K562 (cell line): Measurements from ENCODE around the gene CEP89. TPM values are rescaled to one million over a fixed set of nuclear protein-coding genes. Genes with fewer than 3 reads are reported as not detected.

Experiments used
- ATAC-seq: fragments of 200-7000 bp; cut with Tn5 transposase; 3 replicates; pipeline ENCODE4 v1.9.1; 2020; ENCODE audit warnings: moderate library complexity
- BruUV-seq: library from RNA; stranded (reverse); fragments of 400-500 nt; replicated peaks from 2 replicates; lab custom pipeline; 2021; lab: Mats Ljungman, UMichigan
- CTCF ChIA-PET: fragments of 300-600 bp; formaldehyde crosslinking; extraction: SDS; loops from one replicate; lab custom pipeline; 2021; ENCODE audit warnings: low intra/inter-chr PET ratio; lab: Yijun Ruan, JAX
- POLR2A ChIA-PET: fragments of 300-600, 350-650 bp; sonication (Branson Sonifier 250); formaldehyde crosslinking; extraction: SDS; loops from one replicate; lab custom pipeline; 2021; ENCODE audit warnings: antibody characterized with exemption, inconsistent platforms; lab: Yijun Ruan, JAX
- DNase-seq, 4 experiments: peaks; one replicate each; pipeline versions ENCODE4 v3.0.0 to v3.0.0-alpha.2; 2011 to 2018; ENCODE audit warnings: low spot score in 3 of 4, mixed read lengths in 3 of 4; ENCODE audit errors: extremely low read depth in 1 of 4
- FAIRE-seq: peaks from 2 replicates; lab custom pipeline; 2011; peaks lifted over from hg19 to GRCh38; lab: Jason Lieb, UNC
- H2AFZ ChIP-seq: 2 replicates; pipeline ENCODE4 v1.6.0; 2011; ENCODE audit warnings: low read depth, low read length, control low read depth, inconsistent platforms
- H3K27ac ChIP-seq: fragments of 200-600 bp; 3 replicates; pipeline ENCODE4 v1.8.0; 2011; ENCODE audit warnings: low read depth, mild to moderate bottlenecking, control low read depth, inconsistent platforms, low read length, moderate library complexity, mixed read lengths; ENCODE audit errors: extremely low read depth
- H3K27me3 ChIP-seq, 2 experiments: fragments of 300-600 bp in 1 of 2; 2 replicates in 1 of 2; 3 replicates in 1 of 2; pipeline versions ENCODE4 v1.6.0 to v1.8.0; 2011; ENCODE audit warnings: inconsistent platforms in 2 of 2, low read length in 2 of 2, mild to moderate bottlenecking in 1 of 2, mixed read lengths in 1 of 2, moderate library complexity in 1 of 2; ENCODE audit not compliant: control insufficient read depth in 2 of 2, insufficient read depth in 2 of 2
- H3K36me3 ChIP-seq: fragments of 300-600 bp; 3 replicates; pipeline ENCODE4 v1.8.0; 2011; ENCODE audit warnings: mild to moderate bottlenecking, low read length, inconsistent platforms; ENCODE audit not compliant: control insufficient read depth, insufficient read depth
- H3K4me1 ChIP-seq, 2 experiments: fragments of 200-600 bp in 1 of 2; replicated peaks in 1 of 2; 2 replicates in 1 of 2; 3 replicates in 1 of 2; pipeline versions ENCODE4 v1.5.1 to v1.8.0; 2011; ENCODE audit warnings: inconsistent platforms in 2 of 2, low read length in 2 of 2, mild to moderate bottlenecking in 1 of 2, mixed read lengths in 1 of 2, moderate library complexity in 1 of 2; ENCODE audit not compliant: control insufficient read depth in 2 of 2, insufficient read depth in 2 of 2
- H3K4me2 ChIP-seq: 2 replicates; pipeline ENCODE4 v1.6.1; 2011; ENCODE audit warnings: low read length, control low read depth, inconsistent platforms, mixed read lengths; ENCODE audit not compliant: insufficient read depth
- H3K4me3 ChIP-seq: fragments of 200-600 bp; sonication (generic), shearing (Covaris generic); 2 replicates; pipeline ENCODE4 v1.5.1; 2016; ENCODE audit warnings: control low read depth, inconsistent platforms
- H3K79me2 ChIP-seq: fragments of 200-600 bp; 3 replicates; pipeline ENCODE4 v1.8.0; 2011; ENCODE audit warnings: low read length, inconsistent platforms; ENCODE audit not compliant: control insufficient read depth, insufficient read depth
- H3K9ac ChIP-seq, 2 experiments: 2 replicates each; pipeline versions ENCODE4 v1.6.0 to v1.6.1; 2011; ENCODE audit warnings: low read depth in 2 of 2, low read length in 2 of 2, control low read depth in 1 of 2, inconsistent platforms in 1 of 2, mild to moderate bottlenecking in 1 of 2, mixed read lengths in 1 of 2; ENCODE audit not compliant: insufficient read depth in 1 of 2
- H3K9me1 ChIP-seq: one replicate; pipeline ENCODE4 v1.6.0; 2011; ENCODE audit warnings: inconsistent platforms, mild to moderate bottlenecking, low read length, moderate library complexity; ENCODE audit not compliant: control insufficient read depth, insufficient read depth
- H3K9me3 ChIP-seq: replicated peaks from 2 replicates; pipeline ENCODE4 v1.5.1; 2011; ENCODE audit warnings: low read depth, low read length, inconsistent platforms; ENCODE audit not compliant: control insufficient read depth, insufficient read depth
- H4K20me1 ChIP-seq: replicated peaks from 2 replicates; pipeline ENCODE4 v1.6.1; 2011; ENCODE audit warnings: low read length, inconsistent platforms, mixed read lengths; ENCODE audit not compliant: control insufficient read depth, insufficient read depth
- ATF3 ChIP-seq, 2 experiments: fragments of 450-650 bp in 1 of 2; sonication (generic) in 1 of 2; formaldehyde crosslinking in 1 of 2; IDR thresholded peaks in 1 of 2; conservative IDR thresholded peaks in 1 of 2; 2 replicates each; pipeline versions ENCODE4 v1.6.1 to v1.8.1; 2016 to 2023; ENCODE audit warnings: mild to moderate bottlenecking in 2 of 2, moderate library complexity in 2 of 2, inconsistent platforms in 1 of 2, missing genetic modification reagents in 1 of 2
- CHD7 ChIP-seq: fragments of 200-600 bp; sonication (generic); IDR thresholded peaks from one replicate; pipeline ENCODE4 v1.6.1; 2012; ENCODE audit warnings: mild to moderate bottlenecking, low read depth, low read length, inconsistent platforms
- MLX ChIP-seq, 2 experiments: fragments of 450-650 bp in 1 of 2; sonication (generic) in 1 of 2; formaldehyde crosslinking; conservative IDR thresholded peaks; 2 replicates each; pipeline versions ENCODE4 v1.4.0 to v1.8.1; 2020 to 2022; ENCODE audit warnings: mild to moderate bottlenecking in 1 of 2, missing genetic modification reagents in 1 of 2
- RFX1 ChIP-seq: fragments of 450-650 bp; IDR thresholded peaks from 2 replicates; pipeline ENCODE4 v1.6.1; 2016; ENCODE audit warnings: mild to moderate bottlenecking, moderate library complexity
- TAF15 ChIP-seq: fragments of 200-400 bp; formaldehyde crosslinking; IDR thresholded peaks from 2 replicates; pipeline ENCODE4 v1.6.1; 2017; ENCODE audit warnings: mild to moderate bottlenecking, low read depth, low read length, moderate library complexity
- ZNF175 ChIP-seq: fragments of 200-800 bp; sonication (Bioruptor generic); IDR thresholded peaks from 2 replicates; pipeline ENCODE4 v1.6.1; 2016; ENCODE audit warnings: low read depth, mild to moderate bottlenecking, missing genetic modification characterization, missing compliant biosample characterization
- ZNF75A ChIP-seq: fragments of 450-650 bp; formaldehyde crosslinking; IDR thresholded peaks from 2 replicates; pipeline ENCODE4 v1.4.0; 2020; ENCODE audit warnings: mild to moderate bottlenecking
- ZNF785 ChIP-seq: fragments of 250-450 bp; sonication (Bioruptor Pico); IDR thresholded peaks from 2 replicates; pipeline ENCODE4 v1.4.0; 2020; ENCODE audit warnings: mild to moderate bottlenecking
- WGBS: fragments of 100-300 bp; shearing (Covaris generic); methylation state at CpG from one replicate; pipeline ENCODE4 v1.1.6; 2016; ENCODE audit warnings: low coverage, mixed read lengths; ENCODE audit not compliant: insufficient coverage; ENCODE audit errors: missing lambda C conversion rate; 5-methylcytosine and 5-hydroxymethylcytosine counted together
- in situ Hi-C: fragments of 300-500 bp; cut with MboI; formaldehyde crosslinking; loops from 4 replicates; pipeline ENCODE4 v1.15.0; 2018; ENCODE audit warnings: inconsistent platforms, mixed read lengths
- intact Hi-C: fragments of 100-400 bp; cut with micrococcal nuclease; formaldehyde crosslinking; loops from 2 replicates; pipeline ENCODE4 v1.14.2; 2022
- polyA plus RNA-seq, 8 experiments: library from polyadenylated mRNA; depleted of rRNA in 4 of 8; stranded (reverse) in 5 of 8; unstranded in 3 of 8; fragments of >200 nt; fragmentation: Nextera tagmentation in 2 of 8; fragmentation: Illumina TruSeq in 1 of 8; extraction: Ambion mirVana in 2 of 8; extraction: Trizol in 1 of 8; gene quantifications; 2 replicates each; pipeline versions ENCODE4 v1.2.1 to v1.2.3, GENCODE V29; 2011 to 2014; ENCODE audit warnings: inconsistent platforms in 1 of 8, missing spikeins in 1 of 8
- total RNA-seq, 7 experiments: library from RNA; depleted of rRNA in 6 of 7; stranded (reverse); fragments of >200 nt in 6 of 7; fragmentation: Illumina TruSeq in 2 of 7; extraction: Trizol in 2 of 7; gene quantifications; 2 replicates each; pipeline versions ENCODE4 v1.2.1 to v1.2.3, GENCODE V29; 2011 to 2021; ENCODE audit warnings: low replicate concordance in 1 of 7

CEP89 gene
- total and polyA plus RNA-seq, 9 of the 15 experiments (the other 6 are each of a cell fraction or from before 2014, with no cell fraction given), result 5.5 to 15.0 (median 7.2) TPM

GRCh38 chr19:32859591-32859990, 112.2 kb downstream of the CEP89 start:
- H3K4me1 ChIP-seq, result peaks cover 0 to 16% of the 10 kb centered on the region in 2 experiments; a peak in 1 of 5 replicates
- H4K20me1 ChIP-seq, result no peaks in the 10 kb centered on the region
- ChIA-PET CTCF (no interaction called here), POLR2A (interaction anchor here (1.0 kb wide), 1 partner anchor 19 kb away, joined by 3 read pairs; no protein-coding TSS in a partner anchor)
- no peak for ATAC-seq
- H3K4me2 ChIP-seq, result no peak overlapping the region
- H3K9me3 ChIP-seq, result no peaks in the 10 kb centered on the region
- H2AFZ ChIP-seq, result no peak overlapping the region
- 3% methylated on average over 19 of the region's 19 CpGs for WGBS
- no peaks in the 10 kb centered on the region for H3K9me1 ChIP-seq
- H3K4me3 ChIP-seq, result no peak overlapping the region
- FAIRE-seq, result no peak
- in situ Hi-C loops, result no loop called here
- no peak overlapping the region for H3K27ac ChIP-seq
- H3K9ac ChIP-seq, result no peak overlapping the region
- no peaks in the 10 kb centered on the region for H3K79me2 ChIP-seq
- H3K27me3 ChIP-seq, result peaks cover 16 to 51% of the 10 kb centered on the region in 2 experiments; a peak in 4 of 5 replicates
- intact Hi-C loops, result no loop called here
- no TSS peak for BruUV-seq
- no peaks in the 10 kb centered on the region for H3K36me3 ChIP-seq
- DNase-seq, result no peak
- TF ChIP-seq ZNF785 (CRISPR knock-in tag) (no peak), TAF15 (no peak), ZNF175 (no peak), ZNF75A (CRISPR knock-in tag) (no peak), RFX1 (no peak), CHD7 (no peak), MLX (CRISPR knock-in tag; conservative IDR thresholded peaks at IDR 0.05) (no peak), ATF3 (IDR thresholded peaks at IDR 0.05) (no peak), ATF3 (CRISPR knock-in tag; conservative IDR thresholded peaks at IDR 0.05) (no peak)
